KMS-11 (cell line): ENCODE results near the gene LGR4.

Source experiments
- H2AFZ ChIP-seq: fragments of 200-600 bp; sonication (generic); 2 replicates; pipeline ENCODE4 v1.6.1; 2016; ENCODE audit warnings: antibody characterized with exemption, mixed run types, low read depth
- H3K27ac ChIP-seq: fragments of 200-600 bp; sonication (generic); 2 replicates; pipeline ENCODE4 v1.6.1; 2016; ENCODE audit warnings: mild to moderate bottlenecking, mixed run types
- H3K27me3 ChIP-seq: fragments of 200-600 bp; sonication (generic); 2 replicates; pipeline ENCODE4 v1.6.1; 2017; ENCODE audit warnings: mild to moderate bottlenecking, low read depth, mixed run types, moderate library complexity; ENCODE audit not compliant: insufficient read depth
- H3K36me3 ChIP-seq: fragments of 200-600 bp; sonication (generic); 2 replicates; pipeline ENCODE4 v1.6.1; 2017; ENCODE audit warnings: mild to moderate bottlenecking, mixed run types; ENCODE audit not compliant: insufficient read depth
- H3K4me1 ChIP-seq: fragments of 200-600 bp; sonication (generic); 2 replicates; pipeline ENCODE4 v1.6.1; 2016; ENCODE audit warnings: mild to moderate bottlenecking, low read depth, mixed run types; ENCODE audit not compliant: poor library complexity, severe bottlenecking
- H3K4me2 ChIP-seq: fragments of 200-600 bp; sonication (generic); 2 replicates; pipeline ENCODE4 v1.7.0; 2016; ENCODE audit warnings: mild to moderate bottlenecking, mixed run types
- H3K4me3 ChIP-seq: fragments of 200-600 bp; sonication (generic); IDR thresholded peaks from 2 replicates; pipeline ENCODE4 v1.6.1; 2017; ENCODE audit warnings: low read depth, low read length, mixed read lengths; ENCODE audit not compliant: insufficient read depth
- H3K79me2 ChIP-seq: fragments of 200-600 bp; sonication (generic); 2 replicates; pipeline ENCODE4 v1.6.1; 2016; ENCODE audit warnings: low read depth, mixed run types; ENCODE audit not compliant: insufficient read depth
- H3K9ac ChIP-seq: fragments of 200-600 bp; sonication (generic); 2 replicates; pipeline ENCODE4 v1.6.1; 2016; ENCODE audit warnings: mild to moderate bottlenecking, mixed run types
- H4K20me1 ChIP-seq: fragments of 200-600 bp; sonication (generic); 2 replicates; pipeline ENCODE4 v1.6.1; 2016; ENCODE audit warnings: mild to moderate bottlenecking, mixed run types; ENCODE audit not compliant: insufficient read depth
- CTCF ChIP-seq: fragments of 200-600 bp; sonication (generic); conservative IDR thresholded peaks from 2 replicates; pipeline ENCODE4 v1.6.1; 2017; ENCODE audit warnings: low read depth, mild to moderate bottlenecking, antibody characterized with exemption, low read length, moderate library complexity, mixed read lengths

Gene LGR4

GRCh38 chr11:27514076-27514475 is 41.5 kb upstream of the LGR4 start:
- TF ChIP-seq CTCF, result no peak
- H3K36me3 ChIP-seq, result no peaks in the 10 kb centered on the region
- H3K27ac ChIP-seq, result no peak overlapping the region
- H2AFZ ChIP-seq, result no peak overlapping the region
- no peak overlapping the region for H3K9ac ChIP-seq
- H3K79me2 ChIP-seq, result no peaks in the 10 kb centered on the region
- no peak overlapping the region for H3K4me2 ChIP-seq
- no peaks in the 10 kb centered on the region for H3K4me1 ChIP-seq
- H3K4me3 ChIP-seq, result no peak overlapping the region
- no peaks in the 10 kb centered on the region for H3K27me3 ChIP-seq
- H4K20me1 ChIP-seq, result no peaks in the 10 kb centered on the region

- no peak for TF ChIP-seq CTCF
- no peak overlapping the region for H2AFZ ChIP-seq
Observed at GRCh38 chr11:27513389-27513788, 40.8 kb upstream of the LGR4 start.

GRCh38 chr11:27512238-27512637 is 39.6 kb upstream of the LGR4 start:
- no peak for TF ChIP-seq CTCF
- no peak overlapping the region for H3K27ac ChIP-seq
- H4K20me1 ChIP-seq, result no peaks in the 10 kb centered on the region
- H3K36me3 ChIP-seq, result no peaks in the 10 kb centered on the region
- peaks cover 7% of the 10 kb centered on the region for H3K4me1 ChIP-seq
- H2AFZ ChIP-seq, result no peak overlapping the region
- H3K79me2 ChIP-seq, result no peaks in the 10 kb centered on the region
- H3K4me2 ChIP-seq, result no peak overlapping the region
- no peaks in the 10 kb centered on the region for H3K27me3 ChIP-seq
- no peak overlapping the region for H3K4me3 ChIP-seq
- no peak overlapping the region for H3K9ac ChIP-seq

More at GRCh38 chr11:27513389-27513788, 40.8 kb upstream of the LGR4 start:
- Histone ChIP-seq H3K27ac (no peak overlapping the region), H3K9ac (no peak overlapping the region), H4K20me1 (no peaks in the 10 kb centered on the region), H3K27me3 (no peaks in the 10 kb centered on the region), H3K4me2 (no peak overlapping the region), H3K36me3 (no peaks in the 10 kb centered on the region), H3K4me3 (no peak overlapping the region), H3K4me1 (no peaks in the 10 kb centered on the region), H3K79me2 (no peaks in the 10 kb centered on the region)

- H4K20me1 ChIP-seq, result no peaks in the 10 kb centered on the region
- H3K4me3 ChIP-seq, result no peak overlapping the region
- H3K27ac ChIP-seq, result no peak overlapping the region
- H3K4me2 ChIP-seq, result no peak overlapping the region
- TF ChIP-seq CTCF, result no peak
- H3K36me3 ChIP-seq, result no peaks in the 10 kb centered on the region
- no peak overlapping the region for H3K9ac ChIP-seq
- peaks cover 14% of the 10 kb centered on the region for H3K79me2 ChIP-seq
- peaks cover 15% of the 10 kb centered on the region for H3K4me1 ChIP-seq
- no peak overlapping the region for H2AFZ ChIP-seq
- no peaks in the 10 kb centered on the region for H3K27me3 ChIP-seq
Observed at GRCh38 chr11:27509908-27510307, 37.3 kb upstream of the LGR4 start.
